Activated gamma-delta T cell (primary cell): ENCODE results near the gene PHKB.

Source experiments
- DNase-seq: peaks from one replicate; lab custom pipeline; 2025; lab: John Stamatoyannopoulos, UW

The PHKB gene

GRCh38 chr16:47687694-47688093, 226.6 kb downstream of the PHKB start:
- no peak for DNase-seq

- DNase-seq, result no peak
Measured at GRCh38 chr16:47693226-47693625, 232.1 kb downstream of the PHKB start.

- DNase-seq, result no peak
Measured at GRCh38 chr16:47694543-47694942, 233.4 kb downstream of the PHKB start.

GRCh38 chr16:47695756-47696155, 234.6 kb downstream of the PHKB start:
- DNase-seq, result no peak

GRCh38 chr16:47697826-47698225, 236.7 kb downstream of the PHKB start:
- no peak for DNase-seq

- no peak for DNase-seq
Measured at GRCh38 chr16:47699106-47699505, 238.0 kb downstream of the PHKB start.

GRCh38 chr16:47700857-47701587, 239.9 kb downstream of the PHKB start:
- no peak for DNase-seq

GRCh38 chr16:47705266-47705665, 244.1 kb downstream of the PHKB start:
- no peak for DNase-seq

GRCh38 chr16:47711809-47712208, 250.7 kb downstream of the PHKB start:
- DNase-seq, result no peak

- no peak for DNase-seq
Measured at GRCh38 chr16:47712276-47713224, 251.4 kb downstream of the PHKB start.

- no peak for DNase-seq
Measured at GRCh38 chr16:47713225-47713595, 252.1 kb downstream of the PHKB start.

- no peak for DNase-seq
Measured at GRCh38 chr16:47715442-47716083, 254.4 kb downstream of the PHKB start.

- DNase-seq, result no peak
Measured at GRCh38 chr16:47716571-47716970, 255.4 kb downstream of the PHKB start.

- DNase-seq, result no peak
Measured at GRCh38 chr16:47719713-47720112, 258.6 kb downstream of the PHKB start.

GRCh38 chr16:47721006-47721637, 260.0 kb downstream of the PHKB start:
- no peak for DNase-seq

- no peak for DNase-seq
Measured at GRCh38 chr16:47722046-47722445, 260.9 kb downstream of the PHKB start.

GRCh38 chr16:47724115-47724785, 263.1 kb downstream of the PHKB start:
- no peak for DNase-seq

GRCh38 chr16:47725188-47725695, 264.1 kb downstream of the PHKB start:
- DNase-seq, result no peak

- no peak for DNase-seq
Measured at GRCh38 chr16:47726031-47726675, 265.0 kb downstream of the PHKB start.

GRCh38 chr16:47727131-47727530, 266.0 kb downstream of the PHKB start:
- DNase-seq, result no peak

- DNase-seq, result no peak
Measured at GRCh38 chr16:47728205-47728604, 267.1 kb downstream of the PHKB start.
